A549 treated with CORT108297 at 1 μM for 4 hours (cell line): ENCODE data around the gene ARHGAP45. TPM values are rescaled to one million over a fixed set of nuclear protein-coding genes. Genes with fewer than 3 reads are reported as not detected.

Experiments
- total RNA-seq: library from RNA; stranded (reverse); fragments of 200-300 nt; extraction: Qiagen RNA extraction; gene quantifications from 5 replicates; pipeline ENCODE4 v1.2.3, GENCODE V29; 2022

Gene ARHGAP45, protein sequence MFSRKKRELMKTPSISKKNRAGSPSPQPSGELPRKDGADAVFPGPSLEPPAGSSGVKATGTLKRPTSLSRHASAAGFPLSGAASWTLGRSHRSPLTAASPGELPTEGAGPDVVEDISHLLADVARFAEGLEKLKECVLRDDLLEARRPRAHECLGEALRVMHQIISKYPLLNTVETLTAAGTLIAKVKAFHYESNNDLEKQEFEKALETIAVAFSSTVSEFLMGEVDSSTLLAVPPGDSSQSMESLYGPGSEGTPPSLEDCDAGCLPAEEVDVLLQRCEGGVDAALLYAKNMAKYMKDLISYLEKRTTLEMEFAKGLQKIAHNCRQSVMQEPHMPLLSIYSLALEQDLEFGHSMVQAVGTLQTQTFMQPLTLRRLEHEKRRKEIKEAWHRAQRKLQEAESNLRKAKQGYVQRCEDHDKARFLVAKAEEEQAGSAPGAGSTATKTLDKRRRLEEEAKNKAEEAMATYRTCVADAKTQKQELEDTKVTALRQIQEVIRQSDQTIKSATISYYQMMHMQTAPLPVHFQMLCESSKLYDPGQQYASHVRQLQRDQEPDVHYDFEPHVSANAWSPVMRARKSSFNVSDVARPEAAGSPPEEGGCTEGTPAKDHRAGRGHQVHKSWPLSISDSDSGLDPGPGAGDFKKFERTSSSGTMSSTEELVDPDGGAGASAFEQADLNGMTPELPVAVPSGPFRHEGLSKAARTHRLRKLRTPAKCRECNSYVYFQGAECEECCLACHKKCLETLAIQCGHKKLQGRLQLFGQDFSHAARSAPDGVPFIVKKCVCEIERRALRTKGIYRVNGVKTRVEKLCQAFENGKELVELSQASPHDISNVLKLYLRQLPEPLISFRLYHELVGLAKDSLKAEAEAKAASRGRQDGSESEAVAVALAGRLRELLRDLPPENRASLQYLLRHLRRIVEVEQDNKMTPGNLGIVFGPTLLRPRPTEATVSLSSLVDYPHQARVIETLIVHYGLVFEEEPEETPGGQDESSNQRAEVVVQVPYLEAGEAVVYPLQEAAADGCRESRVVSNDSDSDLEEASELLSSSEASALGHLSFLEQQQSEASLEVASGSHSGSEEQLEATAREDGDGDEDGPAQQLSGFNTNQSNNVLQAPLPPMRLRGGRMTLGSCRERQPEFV
- 1.7 to 2.7 TPM (median 2.6 TPM) in 5 replicates for total RNA-seq

DNA sequence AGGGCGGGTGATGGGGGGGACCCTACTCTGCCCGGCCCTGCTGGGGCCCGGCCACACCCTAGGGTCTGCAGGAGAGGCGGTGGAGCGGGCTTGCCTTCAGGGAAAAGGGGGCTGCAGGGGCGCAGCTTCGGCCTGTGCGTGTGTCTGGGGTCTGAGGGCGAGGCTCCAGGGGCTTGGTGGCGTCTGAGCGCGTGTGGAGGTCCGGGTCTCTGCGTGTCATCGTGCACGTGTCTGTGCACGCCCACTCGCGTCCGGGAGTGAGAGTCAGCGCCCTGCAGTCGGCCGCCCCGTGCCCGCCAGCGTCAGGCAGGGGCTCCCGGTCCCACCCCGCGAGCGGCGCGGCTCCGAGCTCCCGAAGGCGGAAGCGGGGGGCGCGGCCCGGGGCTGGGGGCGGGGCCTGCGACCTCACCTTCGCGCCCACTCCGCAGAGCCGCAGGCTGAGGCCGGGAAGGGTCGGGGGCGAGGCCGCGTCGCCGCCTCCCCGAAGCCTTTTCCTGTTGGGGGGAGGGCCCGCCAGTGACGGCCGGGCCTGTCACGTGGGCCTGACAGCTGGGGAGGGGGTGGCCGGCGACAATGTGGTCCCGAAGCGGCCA, at the start of gene ARHGAP45:
Gene ARHGAP45, plus strand, starts transcription at position 420 of the 593 bp plus-strand sequence. CDS start 239 bp downstream, outside the sequence.

DNA sequence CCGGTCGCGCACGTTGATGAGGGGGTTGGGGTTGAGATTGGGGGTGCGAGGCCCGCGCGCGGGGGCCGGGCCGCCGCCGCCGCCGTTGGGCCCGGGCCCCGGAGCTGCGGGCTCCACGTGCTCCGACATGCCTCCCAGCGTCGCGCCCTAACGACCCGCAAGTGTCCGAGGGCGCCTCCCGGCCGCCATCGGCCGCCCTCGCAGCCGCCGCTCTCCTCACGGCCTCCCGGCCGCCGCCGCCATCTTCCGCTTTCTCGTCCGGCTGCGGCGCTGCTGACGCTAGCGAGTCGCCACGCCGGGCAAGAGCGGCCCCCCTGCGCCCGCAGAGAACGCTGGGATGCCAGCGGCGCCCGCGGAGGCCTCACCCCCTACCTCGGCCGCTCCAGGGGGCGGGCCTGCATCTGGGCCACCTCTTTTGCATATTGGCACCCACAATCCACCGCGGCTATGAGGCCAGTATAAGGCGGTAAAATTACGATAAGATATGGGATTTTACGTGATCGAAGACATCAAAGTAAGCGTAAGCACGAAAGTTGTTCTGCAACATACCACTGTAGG, 46.0 kb upstream of the ARHGAP45 start, which contains the start of gene TMEM259:
Gene TMEM259, minus strand, starts transcription at position 256 of the 558 bp plus-strand sequence. Its CDS starts 127 bp downstream, at position 129.

DNA sequence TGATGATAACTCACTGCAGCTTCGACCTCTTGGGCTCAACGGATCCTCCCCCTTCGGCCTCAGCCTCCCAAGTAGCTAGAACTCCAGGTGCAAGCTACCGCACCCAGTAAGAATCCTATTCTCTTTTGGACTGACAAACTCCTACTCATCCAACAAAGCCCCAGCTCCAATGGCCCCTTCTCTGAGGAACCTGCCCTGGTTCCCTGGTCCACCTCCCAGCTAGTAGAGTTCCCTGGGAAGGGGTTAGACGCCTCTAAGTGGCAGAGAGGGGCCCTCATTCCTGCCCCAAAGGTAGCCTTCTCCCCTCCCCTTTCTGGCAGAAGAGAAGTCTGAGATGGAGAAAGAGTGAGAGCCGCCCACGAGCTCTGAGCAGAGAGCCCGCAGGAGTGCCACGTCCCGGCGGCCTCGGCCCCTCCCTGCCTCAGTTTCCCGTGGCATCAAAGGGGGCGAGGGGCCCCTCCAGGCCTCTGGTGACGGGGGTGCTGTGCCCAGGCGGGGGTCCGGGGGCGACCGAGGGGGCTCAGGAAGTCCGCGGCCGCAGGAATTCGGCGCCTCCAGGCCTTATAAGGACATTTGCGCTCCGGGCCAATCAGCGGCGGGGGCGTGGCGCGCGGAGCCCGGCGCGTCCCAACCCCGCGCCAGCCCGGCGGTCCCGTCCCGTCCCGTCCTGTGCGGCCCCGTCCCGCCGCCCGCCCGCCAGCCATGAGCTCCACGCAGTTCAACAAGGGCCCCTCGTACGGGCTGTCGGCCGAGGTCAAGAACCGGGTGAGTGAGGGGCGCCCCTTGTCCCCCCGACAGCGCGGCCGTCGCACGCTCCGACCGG, 40.8 kb upstream of the ARHGAP45 start, which contains the start of gene CNN2:
Gene CNN2, plus strand, starts transcription at position 649 of the 823 bp plus-strand sequence. Its CDS starts 54 bp downstream, at position 703.

DNA sequence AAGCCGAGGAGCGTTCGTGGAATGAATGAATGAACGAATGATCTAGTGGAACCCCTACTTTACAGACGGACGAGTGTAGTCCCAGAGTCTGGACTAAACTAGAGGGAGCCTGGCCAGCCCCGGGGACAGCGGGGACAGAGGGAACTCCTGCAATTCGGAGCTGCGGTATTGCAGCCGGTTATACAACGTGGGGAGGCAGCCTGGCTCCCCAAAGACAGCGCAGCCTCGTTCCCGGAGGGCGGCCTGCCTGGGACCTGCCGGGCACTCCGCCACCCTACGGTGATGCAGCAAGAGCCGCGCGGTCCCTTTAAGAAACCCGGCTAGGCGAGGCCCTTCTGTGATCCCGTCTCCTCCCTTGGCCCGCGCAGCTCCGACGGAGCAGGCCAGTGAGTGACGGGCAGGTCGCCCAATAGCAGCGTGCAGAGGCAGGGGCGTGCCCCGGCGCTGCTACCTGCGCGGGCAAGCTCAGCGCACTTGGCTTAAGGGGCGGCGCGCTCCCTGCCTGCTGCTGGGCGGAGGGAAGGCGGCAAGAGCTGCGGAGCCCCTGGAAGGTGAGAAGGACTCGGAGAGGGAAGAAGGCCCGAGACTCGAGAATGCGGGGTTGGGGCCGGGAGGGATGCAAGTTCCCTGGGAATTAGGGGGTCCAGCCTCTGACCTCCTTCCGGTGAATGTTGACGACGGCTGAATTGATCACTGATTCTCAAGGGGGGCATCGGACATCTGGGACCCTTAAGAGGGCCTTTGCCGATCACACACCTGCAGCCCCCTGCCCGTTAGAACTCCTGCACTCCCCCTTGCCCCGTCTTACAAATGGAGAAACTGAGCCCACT, 27.1 kb upstream of the ARHGAP45 start, which contains the start of gene ABCA7:
Gene ABCA7, plus strand, starts transcription at position 462 of the 830 bp plus-strand sequence. CDS start 1,255 bp downstream, outside the sequence.

DNA sequence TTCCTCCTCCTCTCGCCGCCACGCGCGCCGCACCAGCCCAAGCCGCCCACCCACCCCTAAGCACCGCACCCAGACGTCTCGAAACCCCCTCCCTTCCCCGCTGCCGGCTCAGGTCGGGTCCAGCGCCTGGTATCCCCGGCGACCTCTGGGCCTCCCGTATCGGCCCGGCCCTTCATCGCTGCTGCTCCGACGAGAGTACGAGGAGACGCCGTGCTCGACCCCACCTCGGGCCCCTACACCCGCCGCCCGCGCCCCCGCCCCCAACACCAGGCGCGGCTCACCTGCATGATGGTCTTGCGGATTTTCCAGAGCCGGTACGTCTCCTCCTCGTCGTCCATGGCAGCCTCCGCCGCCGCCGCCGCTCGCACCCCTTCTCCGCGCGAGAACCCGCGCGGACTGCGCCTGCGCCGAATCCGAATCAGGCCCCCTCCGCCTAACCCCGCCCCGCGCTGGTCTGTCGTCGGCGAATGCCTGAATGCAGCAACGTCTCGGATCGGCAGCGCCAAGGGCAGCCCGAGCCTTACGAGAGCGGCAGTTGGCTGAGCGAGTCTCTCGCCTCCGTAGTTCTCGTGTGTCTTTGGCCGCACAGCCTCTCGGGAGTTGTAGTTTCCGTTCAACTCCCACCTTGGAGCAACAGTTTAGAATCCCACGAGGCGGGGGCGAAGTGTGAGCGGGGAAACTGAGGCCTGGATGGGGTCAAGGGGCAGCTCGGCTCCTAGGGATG, 28.2 kb downstream of the ARHGAP45 start, which contains the start of gene POLR2E:
Gene POLR2E, minus strand, starts transcription at position 398 of the 724 bp plus-strand sequence. Its CDS starts 60 bp downstream, at position 338.

DNA sequence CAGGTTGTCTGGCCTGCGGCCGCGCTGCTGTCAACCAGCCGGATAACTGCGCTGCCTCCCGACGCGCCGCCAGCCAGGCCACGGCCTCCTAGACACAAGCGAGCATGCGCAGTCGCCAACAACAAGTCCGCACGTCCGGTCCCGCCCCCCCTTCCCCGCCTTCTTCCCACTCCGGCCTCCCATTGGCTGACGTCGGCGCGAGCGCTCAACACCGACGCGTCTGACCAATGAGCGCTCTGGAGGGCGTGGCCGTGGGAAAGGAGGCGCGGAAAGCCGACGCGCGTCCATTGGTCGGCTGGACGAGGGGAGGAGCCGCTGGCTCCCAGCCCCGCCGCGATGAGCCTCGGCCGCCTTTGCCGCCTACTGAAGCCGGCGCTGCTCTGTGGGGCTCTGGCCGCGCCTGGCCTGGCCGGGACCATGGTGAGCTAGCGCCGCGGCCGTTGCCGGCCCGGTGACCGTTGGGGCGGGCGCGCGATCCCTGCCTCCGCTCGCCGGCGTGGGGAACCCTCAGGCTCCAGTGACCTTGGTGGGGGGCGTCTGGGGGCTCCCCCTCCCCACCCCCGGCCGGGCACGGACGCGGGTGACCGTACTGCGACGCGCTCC, 36.8 kb downstream of the ARHGAP45 start, which contains the start of gene GPX4:
Gene GPX4, plus strand, starts transcription at position 287 of the 603 bp plus-strand sequence. Its CDS starts 50 bp downstream, at position 337.

Other genes with a start within 250 kb of the ARHGAP45 start
- gene PLPPR3, start 245.2 kb upstream of the ARHGAP45 start, total RNA-seq: 3.6 to 5.1 TPM (median 4.5 TPM) in 5 replicates
- 0.21 to 0.54 TPM (median 0.25 TPM) in 5 replicates for gene AZU1, start 239.3 kb upstream of the ARHGAP45 start, total RNA-seq
- gene PRTN3, start 226.2 kb upstream of the ARHGAP45 start, total RNA-seq: 0.27 to 0.56 TPM (median 0.34 TPM) in 5 replicates
- 0.12 TPM in 1 of 5 replicates, not detected in the others for gene ELANE, start 214.9 kb upstream of the ARHGAP45 start, total RNA-seq
- 8.5 to 24.7 TPM (median 24.1 TPM) in 5 replicates for gene CFD, start 207.5 kb upstream of the ARHGAP45 start, total RNA-seq
- 11.3 to 22.3 TPM (median 21.5 TPM) in 5 replicates for gene MED16, start 174.0 kb upstream of the ARHGAP45 start, total RNA-seq
- not detected in 5 replicates for gene RNU6-9, start 173.7 kb upstream of the ARHGAP45 start, total RNA-seq
- gene R3HDM4, start 153.9 kb upstream of the ARHGAP45 start, total RNA-seq: 25.4 to 43.0 TPM (median 40.9 TPM) in 5 replicates
- gene KISS1R, start 149.8 kb upstream of the ARHGAP45 start, total RNA-seq: 0.14 to 0.82 TPM (median 0.52 TPM) in 5 replicates
- gene ARID3A, start 141.1 kb upstream of the ARHGAP45 start, total RNA-seq: 5.1 to 6.6 TPM (median 6.1 TPM) in 5 replicates
- 41.6 to 74.7 TPM (median 68.5 TPM) in 5 replicates for gene WDR18, start 82.8 kb upstream of the ARHGAP45 start, total RNA-seq
- 1.5 to 3.4 TPM (median 2.6 TPM) in 5 replicates for gene GRIN3B, start 66.7 kb upstream of the ARHGAP45 start, total RNA-seq
- gene TMEM259, start 46.0 kb upstream of the ARHGAP45 start, total RNA-seq: 64.9 to 127 TPM (median 121 TPM) in 5 replicates
- not detected in 5 replicates for gene RNU6-2, start 45.6 kb upstream of the ARHGAP45 start, total RNA-seq
- gene CNN2, start 40.6 kb upstream of the ARHGAP45 start, total RNA-seq: 49.8 to 59.3 TPM (median 58.6 TPM) in 5 replicates
- 7.2 to 11.6 TPM (median 10.6 TPM) in 5 replicates for gene ABCA7, start 27.1 kb upstream of the ARHGAP45 start, total RNA-seq
- 187 to 252 TPM (median 237 TPM) in 5 replicates for gene POLR2E, start 28.2 kb downstream of the ARHGAP45 start, total RNA-seq
- gene GPX4, start 36.8 kb downstream of the ARHGAP45 start, total RNA-seq: 409 to 501 TPM (median 496 TPM) in 5 replicates
- gene SBNO2, start 107.1 kb downstream of the ARHGAP45 start, total RNA-seq: 28.1 to 47.8 TPM (median 46.9 TPM) in 5 replicates
- gene STK11, start 138.6 kb downstream of the ARHGAP45 start, total RNA-seq: 28.4 to 40.6 TPM (median 39.4 TPM) in 5 replicates
- 2.3 to 4.9 TPM (median 4.5 TPM) in 5 replicates for gene CBARP, start 170.8 kb downstream of the ARHGAP45 start, total RNA-seq
- gene ATP5F1D, start 174.6 kb downstream of the ARHGAP45 start, total RNA-seq: 80.9 to 184 TPM (median 172 TPM) in 5 replicates
- gene MIDN, start 181.4 kb downstream of the ARHGAP45 start, total RNA-seq: 38.8 to 50.5 TPM (median 43.1 TPM) in 5 replicates
- gene CIRBP, start 202.2 kb downstream of the ARHGAP45 start, total RNA-seq: 90.2 to 178 TPM (median 95.7 TPM) in 5 replicates
- 49.5 to 105 TPM (median 87.7 TPM) in 5 replicates for gene FAM174C, start 208.4 kb downstream of the ARHGAP45 start, total RNA-seq
- gene EFNA2, start 218.7 kb downstream of the ARHGAP45 start, total RNA-seq: 1.2 to 2.6 TPM (median 1.6 TPM) in 5 replicates